Cerebellar nuclear complex (tissue), 1 donor: ENCODE results near the gene KIRREL1.

Source experiments
- DNase-seq, 2 experiments: peaks; one replicate each; lab custom pipeline; 2025; lab: John Stamatoyannopoulos, UW

The KIRREL1 gene

GRCh38 chr1:157975228-157975950 lies 18.1 kb upstream of the KIRREL1 start:
- no peak for DNase-seq

GRCh38 chr1:157976888-157977287 lies 16.6 kb upstream of the KIRREL1 start:
- no peak for DNase-seq

- DNase-seq: no peak
Measured at GRCh38 chr1:157978586-157979403, 14.7 kb upstream of the KIRREL1 start.

GRCh38 chr1:157982136-157982535 lies 11.3 kb upstream of the KIRREL1 start:
- no peak for DNase-seq

GRCh38 chr1:157983787-157984186 lies 9.7 kb upstream of the KIRREL1 start:
- DNase-seq: no peak

- DNase-seq: no peak
Measured at GRCh38 chr1:157984469-157984868, 9.0 kb upstream of the KIRREL1 start.

- DNase-seq: no peak
Measured at GRCh38 chr1:157985473-157985872, 8.0 kb upstream of the KIRREL1 start.

DNA sequence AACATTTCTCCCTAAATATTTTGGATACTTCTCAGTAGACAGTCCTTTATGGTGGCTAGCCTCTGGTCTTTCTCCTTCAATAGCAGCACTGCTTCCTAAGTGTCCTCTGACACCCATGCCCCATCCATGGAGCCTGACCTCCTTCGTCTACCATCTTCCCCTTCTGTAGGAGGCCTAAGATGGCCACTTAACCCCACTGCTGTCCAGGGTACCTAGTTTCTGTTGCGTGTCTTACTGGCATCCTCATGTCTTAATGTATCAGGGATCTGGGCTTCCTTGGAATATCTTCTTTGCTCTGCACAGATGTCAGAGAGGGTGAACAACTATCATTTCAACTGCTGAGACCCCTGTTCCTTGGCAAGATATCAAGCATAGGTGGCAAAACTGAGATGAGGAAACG lies 5.4 kb upstream of the KIRREL1 start:
- DNase-seq: no peak

DNA sequence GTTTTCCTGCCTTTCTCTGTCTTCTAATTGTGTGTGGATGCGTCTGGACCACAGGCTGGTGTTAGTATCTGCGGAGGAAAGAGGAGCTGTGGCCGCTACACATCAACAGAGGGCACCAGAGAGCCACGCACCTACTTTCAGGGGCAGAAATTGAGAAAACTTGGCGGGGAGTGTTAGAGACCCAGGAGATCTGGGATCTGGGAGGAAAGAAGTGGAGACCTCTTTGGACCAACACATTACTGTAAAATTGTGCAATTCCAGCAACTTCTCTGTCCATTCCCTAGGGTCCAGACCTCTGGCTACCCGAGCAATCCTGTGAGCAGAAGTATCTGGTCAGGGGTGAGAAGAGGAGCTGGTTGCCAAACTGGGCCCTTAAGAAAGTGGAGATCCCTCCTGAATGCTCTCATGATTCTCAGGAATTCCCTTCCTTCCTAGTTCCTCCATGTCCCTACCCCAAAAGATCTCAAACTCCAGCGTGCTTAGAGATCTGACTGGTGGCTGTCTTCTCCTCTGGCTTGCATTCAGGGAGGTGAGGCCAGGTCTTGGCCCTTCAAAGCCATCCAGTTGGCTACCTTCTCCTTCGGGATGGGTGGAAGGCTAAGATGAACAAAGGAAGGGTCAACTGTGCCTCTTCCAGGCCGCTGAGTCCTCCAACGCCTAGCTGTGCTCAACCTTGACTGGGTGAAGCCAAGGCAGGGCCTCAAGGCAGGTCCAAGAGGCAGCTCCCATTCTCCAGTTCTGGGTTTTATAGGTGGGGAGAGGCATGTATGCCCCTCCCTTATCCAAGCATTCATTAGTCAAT lies 1.2 kb upstream of the KIRREL1 start:
- no peak for DNase-seq

GRCh38 chr1:157992833-157993146 lies 655 bp upstream of the KIRREL1 start:
- no peak for DNase-seq

GRCh38 chr1:157993918-157994605 lies 617 bp downstream of the KIRREL1 start:
- DNase-seq: no peak

GRCh38 chr1:157994704-157995582 lies 1.5 kb downstream of the KIRREL1 start:
- no peak for DNase-seq

- DNase-seq: no peak
Measured at GRCh38 chr1:157995583-157996169, 2.2 kb downstream of the KIRREL1 start.

- no peak for DNase-seq
Measured at GRCh38 chr1:157996433-157996832, 3.0 kb downstream of the KIRREL1 start.

- no peak for DNase-seq
Measured at GRCh38 chr1:158000507-158000906, 7.1 kb downstream of the KIRREL1 start.

GRCh38 chr1:158002022-158002630 lies 8.7 kb downstream of the KIRREL1 start:
- no peak for DNase-seq

- no peak for DNase-seq
Measured at GRCh38 chr1:158002631-158003405, 9.4 kb downstream of the KIRREL1 start.

DNA sequence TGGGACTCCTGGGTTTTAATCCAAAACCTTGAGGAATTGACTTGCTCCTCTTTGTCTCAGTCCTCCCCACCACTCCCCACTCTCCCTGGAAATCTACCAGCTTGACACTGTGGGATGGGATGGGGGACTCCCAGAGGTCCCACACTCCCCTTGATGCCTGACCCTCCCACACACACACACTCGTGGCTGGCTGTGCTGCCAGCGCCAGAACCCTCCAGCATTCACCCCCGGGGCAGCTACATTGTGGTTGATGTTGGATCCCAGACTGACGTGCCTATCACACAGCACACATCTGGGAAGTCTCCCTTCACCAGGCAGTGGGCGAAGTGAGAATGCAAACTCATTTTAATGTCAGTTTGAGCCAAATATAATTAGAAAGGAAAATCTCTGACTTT lies 10.0 kb downstream of the KIRREL1 start:
- DNase-seq: no peak

- no peak for DNase-seq
Measured at GRCh38 chr1:158005224-158005623, 11.8 kb downstream of the KIRREL1 start.

- DNase-seq: no peak
Measured at GRCh38 chr1:158007180-158007579, 13.7 kb downstream of the KIRREL1 start.
